Stimulated activated CD8-positive, alpha-beta memory T cell treated with anti-CD3 and anti-CD28 coated beads, Interleukin-15, amount 100 ng/mL, for 1 hour (primary cell): ENCODE results near the gene CLDN10.
"Not testable (repeated sequence)": the region's sequence is repeated elsewhere in the genome, so short reads cannot be mapped to it uniquely, and the experiment has no call there.

ENCODE experiments used
- DNase-seq: peaks from one replicate; pipeline ENCODE4 v3.0.0-alpha.2; 2020; ENCODE audit warnings: low read depth

Gene CLDN10, protein sequence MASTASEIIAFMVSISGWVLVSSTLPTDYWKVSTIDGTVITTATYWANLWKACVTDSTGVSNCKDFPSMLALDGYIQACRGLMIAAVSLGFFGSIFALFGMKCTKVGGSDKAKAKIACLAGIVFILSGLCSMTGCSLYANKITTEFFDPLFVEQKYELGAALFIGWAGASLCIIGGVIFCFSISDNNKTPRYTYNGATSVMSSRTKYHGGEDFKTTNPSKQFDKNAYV

DNA sequence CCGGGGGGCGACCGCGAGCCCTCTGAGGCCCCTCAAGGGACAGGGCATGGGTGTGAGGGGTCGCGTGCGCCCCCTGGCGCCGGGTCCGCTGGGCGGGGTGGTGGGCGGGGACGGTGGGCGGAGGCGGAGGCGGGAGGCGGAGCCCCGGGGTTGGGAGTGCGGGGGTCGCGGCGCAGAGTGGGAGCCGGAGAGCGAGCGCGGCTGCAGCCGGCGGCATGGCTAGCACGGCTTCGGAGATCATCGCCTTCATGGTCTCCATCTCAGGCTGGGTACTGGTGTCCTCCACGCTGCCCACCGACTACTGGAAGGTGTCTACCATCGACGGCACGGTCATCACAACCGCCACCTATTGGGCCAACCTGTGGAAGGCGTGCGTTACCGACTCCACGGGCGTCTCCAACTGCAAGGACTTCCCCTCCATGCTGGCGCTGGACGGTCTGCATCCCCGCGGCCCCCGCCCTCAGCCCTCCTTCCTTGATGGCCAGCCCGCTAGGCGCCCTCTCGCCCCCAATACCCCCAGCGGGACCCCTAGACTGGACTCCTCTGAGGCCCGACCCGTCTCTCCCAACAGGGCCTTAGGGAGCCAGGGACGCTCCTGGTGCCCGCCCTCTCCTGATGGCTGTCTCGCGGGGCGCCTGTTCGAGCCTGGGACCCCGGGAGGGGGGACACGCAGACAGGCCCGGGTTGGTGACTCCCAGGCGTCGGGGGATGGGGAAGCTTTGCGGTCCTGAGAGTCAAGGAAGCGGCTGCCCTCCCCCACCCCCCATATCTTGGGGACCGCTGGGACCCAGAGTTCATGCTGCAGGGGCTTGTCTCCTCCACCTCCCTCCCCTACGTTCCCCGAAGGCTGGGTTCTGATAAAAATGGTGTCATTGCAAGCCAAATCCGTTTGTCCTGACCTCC lies at the start of gene CLDN10:
Gene CLDN10, plus strand, starts transcription at position 182 of the 903 bp plus-strand sequence. Its CDS starts 34 bp downstream, at position 216.
- DNase-seq: no peak

DNA sequence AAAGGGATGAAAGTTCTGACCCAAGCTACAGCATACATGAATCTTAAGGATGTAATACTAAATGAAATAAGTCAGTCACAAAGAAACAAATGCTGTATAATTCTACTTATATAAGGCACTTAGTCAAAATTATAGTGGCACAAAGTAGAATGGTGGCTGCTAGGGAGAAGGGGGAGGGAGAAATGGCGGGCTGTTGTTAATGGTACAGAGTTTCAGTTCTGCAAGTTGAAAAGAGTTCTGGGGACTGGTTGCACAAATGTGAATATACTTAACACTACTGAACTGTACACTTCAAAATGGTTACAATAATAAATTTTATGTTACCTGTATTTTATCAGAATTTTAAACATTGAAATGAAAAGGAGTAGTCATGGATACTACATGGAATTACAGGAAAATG lies 48.9 kb upstream of the CLDN10 start:
- no peak for DNase-seq

DNA sequence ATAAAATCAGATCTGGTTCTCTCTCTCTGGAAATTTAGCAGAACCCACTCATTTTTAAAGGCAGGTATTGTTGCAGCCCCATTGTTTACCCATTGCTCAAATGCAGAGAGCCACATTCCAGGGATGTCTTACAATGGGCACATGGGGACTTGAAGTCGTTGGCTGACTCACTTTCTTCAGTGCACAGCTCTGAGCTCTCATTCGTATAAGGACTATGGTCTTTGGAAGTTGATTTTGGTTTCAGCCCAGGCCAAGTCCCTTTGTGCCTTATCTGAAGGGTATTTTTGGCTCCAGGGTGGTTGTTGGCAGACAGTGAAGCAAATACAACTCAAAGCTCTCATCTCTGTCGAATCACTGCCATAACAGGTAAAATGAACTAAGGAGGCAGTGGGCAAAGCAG lies 47.3 kb upstream of the CLDN10 start:
- no peak for DNase-seq

DNA sequence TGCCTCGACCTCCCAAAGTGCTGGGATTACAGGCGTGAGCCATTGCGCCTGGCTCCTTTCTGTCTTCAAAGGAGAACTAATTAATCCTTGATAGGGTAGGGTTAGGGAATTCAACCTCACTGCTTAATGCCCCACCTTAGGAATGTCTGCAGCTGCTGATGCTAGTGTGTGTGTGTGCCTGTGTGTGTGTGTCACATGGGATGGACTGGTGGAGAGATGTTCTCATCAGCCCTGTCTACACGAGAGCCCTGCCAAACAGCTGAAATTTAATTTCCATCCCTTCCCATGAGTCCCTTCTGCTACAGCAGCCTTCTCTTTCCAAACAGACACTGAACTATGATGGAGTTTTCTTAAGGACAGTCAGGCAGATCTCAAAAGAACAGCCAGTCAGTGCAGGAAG lies 46.5 kb upstream of the CLDN10 start:
- no peak for DNase-seq

DNA sequence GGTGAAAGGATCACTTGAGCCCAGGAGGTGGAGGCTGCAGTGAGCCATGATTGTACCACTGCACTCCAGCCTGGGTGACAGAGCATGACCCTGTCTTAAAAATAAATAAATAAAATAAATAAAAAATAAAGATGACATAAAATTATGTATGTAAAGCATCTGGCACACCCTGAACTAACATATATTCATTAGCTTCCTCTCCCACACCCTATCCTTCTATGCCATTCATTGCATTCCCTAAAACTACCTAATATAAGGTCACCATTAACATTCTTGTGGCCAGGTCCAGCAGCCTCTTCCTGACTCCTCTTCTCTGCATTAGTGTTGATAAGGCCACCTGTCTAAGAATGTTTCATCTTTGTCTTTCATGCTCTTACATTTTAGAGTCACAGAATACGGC lies 44.5 kb upstream of the CLDN10 start:
- DNase-seq: no peak

DNA sequence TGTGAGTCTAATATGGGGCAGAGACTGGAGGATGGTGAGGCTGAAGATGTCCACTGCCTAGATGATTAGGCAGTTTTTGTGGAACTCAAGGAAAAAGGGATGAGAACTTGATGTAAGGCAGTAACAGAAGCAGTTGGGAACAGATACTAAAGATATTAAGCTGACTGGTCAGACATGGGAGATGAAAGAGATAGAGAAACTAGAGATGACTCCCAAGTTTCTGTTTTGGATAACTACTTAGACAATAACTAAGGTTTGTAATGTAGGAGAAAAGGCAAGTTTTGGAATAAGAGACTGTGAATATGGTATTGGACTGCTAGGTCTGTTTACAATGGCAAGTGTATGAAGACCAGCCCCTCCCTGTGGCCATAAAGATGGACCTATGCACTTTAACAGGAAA lies 43.5 kb upstream of the CLDN10 start:
- no peak for DNase-seq

DNA sequence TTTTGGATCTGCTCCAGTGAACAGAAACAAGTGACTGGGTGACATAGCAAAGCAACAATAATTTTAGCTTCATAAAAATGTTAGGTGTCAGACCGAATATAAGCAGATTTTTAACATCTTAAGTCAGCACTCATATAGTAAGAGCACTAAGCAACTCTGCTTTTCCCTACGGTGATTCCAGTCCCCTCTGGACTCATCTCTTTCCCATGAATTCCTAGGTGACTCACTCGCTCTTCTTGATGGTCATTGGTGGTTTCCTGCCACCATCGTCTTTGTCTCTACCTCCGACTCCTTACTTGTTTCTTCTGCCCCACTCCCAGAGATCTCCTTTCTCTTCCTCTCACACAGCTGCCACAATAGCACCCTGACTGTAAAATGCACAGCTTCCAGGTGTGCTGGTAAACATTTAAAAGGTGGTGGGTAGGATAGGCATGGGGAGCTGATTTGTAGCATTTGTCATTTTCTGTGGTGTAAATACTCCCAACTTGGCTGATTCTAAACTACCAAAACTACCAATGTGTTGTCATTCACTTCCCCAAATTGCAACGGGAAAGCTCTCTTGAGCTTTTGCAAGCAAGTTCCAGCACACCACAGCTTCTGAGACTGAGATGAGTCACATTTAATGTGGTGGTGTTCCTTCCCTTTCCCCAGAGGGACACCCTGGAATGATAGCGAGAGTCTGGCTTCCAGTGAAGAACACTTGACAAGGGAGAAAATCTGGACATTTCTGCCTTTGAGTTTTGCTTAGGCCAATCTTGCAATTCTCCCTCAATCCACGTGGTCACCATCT lies 42.8 kb upstream of the CLDN10 start:
- DNase-seq: no peak

DNA sequence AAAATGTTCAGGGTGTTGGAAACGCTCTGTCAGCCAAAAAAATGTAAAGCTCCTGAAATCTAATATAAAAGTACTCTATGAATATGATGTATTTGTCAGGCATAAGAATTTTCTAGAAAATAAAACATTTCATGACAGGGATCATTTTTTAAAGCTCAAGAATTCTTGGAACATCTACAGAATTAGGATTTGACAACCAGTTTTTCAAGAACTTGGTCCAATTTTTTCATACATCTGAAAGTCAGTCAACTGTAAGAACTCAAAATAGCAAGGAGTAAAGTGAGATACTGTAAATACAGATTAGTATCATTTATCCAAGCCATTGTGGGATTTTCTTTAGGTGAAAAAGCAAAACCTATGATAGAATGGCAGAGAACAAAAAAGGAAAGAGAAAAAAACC lies 41.6 kb upstream of the CLDN10 start:
- no peak for DNase-seq

DNA sequence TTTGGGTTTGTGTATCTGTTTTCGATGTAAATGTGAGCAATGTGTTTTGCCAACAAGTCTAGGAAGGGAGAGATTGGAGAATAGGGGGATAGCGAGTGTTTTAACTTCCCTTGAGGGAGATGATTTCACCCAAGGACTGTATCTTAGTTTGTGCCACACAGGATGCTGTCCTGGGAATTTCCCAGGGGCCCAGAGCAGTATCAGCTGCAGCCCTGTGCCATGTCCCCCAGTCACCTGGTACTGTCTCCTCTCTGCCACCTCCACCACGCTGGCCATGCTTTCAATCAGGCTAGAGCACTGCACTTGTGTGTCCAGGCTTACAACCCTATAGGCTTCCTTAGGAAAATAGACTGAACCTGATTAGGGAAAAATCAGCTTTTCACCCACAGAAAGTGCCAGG lies 40.1 kb upstream of the CLDN10 start:
- DNase-seq: no peak

DNA sequence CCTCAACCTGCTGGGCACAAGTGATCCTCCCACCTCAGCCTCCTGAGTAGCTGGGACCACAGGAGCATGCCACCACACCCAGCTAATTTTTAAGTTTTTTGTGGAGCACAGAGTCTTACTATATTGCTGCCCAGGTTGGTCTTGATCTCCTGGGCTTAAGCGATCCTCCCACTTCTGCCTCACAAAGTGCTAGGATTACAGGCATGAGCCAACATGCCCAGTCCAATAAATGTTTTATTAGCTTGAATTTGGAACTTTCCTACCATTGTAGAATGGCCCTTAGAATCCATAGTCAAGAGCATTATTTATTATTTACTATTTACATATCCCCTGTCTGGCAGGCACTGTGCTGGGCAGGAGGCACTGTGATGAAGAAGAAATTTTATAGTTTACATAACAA lies 39.6 kb upstream of the CLDN10 start:
- no peak for DNase-seq

DNA sequence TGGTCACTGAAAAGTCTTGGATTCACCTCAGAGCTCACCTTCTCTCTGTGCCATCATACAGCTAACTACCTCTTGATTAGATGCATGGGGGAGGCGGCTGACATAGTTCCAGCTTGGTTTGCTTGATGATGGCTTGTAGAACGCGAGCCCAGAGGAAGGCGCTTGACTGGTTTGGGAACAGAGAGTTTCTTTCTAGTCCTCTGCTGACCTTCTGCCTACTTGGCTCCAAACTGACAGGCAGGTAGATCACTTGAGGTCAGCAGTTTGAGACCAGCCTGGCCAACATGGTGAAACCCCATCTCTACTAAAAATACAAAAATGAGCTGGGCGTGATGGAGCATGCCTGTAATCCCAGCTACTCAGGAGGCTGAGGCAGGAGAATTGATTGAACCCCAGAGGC lies 36.9 kb upstream of the CLDN10 start:
- not testable (repeated sequence) for DNase-seq

DNA sequence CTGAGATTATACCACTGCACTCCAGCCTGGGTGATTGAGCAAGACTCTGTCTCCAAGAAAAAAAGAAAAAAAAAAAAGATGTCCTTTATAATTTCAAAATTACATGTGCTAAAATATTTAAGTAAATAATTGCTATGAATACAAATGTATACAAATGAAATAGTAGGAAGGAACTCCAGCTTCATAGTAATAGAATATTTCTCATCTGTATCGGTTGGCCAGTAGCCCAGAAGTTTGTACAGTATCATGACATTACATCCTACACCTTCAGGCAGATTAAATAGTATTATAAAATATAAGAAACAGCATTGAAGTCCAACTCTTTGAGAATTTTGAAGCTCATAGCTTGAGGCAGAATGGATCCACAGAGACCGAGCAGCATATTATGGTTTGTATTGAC lies 36.5 kb upstream of the CLDN10 start:
- no peak for DNase-seq

DNA sequence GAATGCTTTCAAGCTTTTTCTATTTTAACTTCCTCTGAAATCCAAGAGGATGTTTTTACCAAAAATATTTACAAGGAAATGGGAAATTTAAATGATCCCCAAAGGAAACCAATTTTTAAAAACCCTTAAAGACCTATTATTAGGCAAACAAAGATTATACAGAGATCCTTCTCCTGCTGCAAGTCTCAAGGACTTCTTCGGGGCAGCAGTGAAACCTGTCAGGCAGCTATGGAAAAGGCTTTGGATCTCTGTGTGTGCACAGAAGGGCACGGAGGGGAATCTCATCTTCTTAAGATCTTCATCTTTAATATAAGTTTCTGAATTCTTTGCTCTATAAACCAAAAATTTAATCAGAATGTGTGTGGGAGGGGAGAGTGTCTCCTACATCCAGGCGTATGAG lies 36.0 kb upstream of the CLDN10 start:
- DNase-seq: no peak

DNA sequence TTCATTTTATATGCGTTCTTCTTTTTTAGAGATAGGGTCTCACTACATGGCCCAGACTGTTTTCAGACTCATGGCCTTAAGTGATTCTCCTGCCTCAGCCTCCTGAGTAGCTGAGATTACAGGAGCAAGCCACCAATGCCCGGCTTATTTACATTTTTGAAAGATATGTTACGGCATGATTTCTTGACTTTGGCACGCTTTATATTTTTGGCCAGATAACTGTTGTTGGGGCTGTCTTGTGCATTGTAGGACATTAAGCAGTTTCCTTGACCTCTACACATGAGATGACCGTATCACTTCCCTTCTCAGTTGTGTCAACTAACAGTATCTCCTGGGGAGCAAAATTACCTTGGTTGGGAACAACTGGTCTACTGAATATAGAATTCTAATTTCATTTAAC lies 28.9 kb upstream of the CLDN10 start:
- no peak for DNase-seq

DNA sequence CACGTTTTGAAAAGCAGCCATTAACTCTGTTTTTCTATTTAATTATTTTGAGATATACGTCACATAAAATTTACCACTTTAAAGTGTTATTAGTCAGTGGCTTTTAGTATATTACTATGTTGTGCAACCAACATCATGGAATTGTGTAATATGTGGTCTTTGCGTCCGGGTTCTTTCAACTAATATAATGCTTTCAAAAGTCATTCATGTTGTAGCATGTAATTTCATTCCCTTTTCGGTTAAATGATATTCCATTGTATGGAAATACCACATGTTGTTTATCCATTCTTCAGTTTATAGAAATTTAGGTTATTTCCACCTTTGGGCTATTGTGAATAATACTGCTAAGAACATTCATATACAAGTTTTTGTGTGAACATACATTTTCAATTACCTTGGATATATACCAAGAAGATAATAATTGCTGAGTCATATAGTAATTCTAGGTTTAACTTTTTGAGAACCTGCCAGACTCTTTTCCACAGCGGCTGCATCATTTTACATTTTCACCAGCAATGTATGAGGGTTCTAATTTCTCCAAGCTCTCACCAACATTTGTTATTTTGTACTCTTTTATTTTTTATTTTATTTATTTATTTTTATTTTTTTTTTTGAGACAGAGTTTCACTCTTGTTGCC lies 28.1 kb upstream of the CLDN10 start:
- no peak for DNase-seq

DNA sequence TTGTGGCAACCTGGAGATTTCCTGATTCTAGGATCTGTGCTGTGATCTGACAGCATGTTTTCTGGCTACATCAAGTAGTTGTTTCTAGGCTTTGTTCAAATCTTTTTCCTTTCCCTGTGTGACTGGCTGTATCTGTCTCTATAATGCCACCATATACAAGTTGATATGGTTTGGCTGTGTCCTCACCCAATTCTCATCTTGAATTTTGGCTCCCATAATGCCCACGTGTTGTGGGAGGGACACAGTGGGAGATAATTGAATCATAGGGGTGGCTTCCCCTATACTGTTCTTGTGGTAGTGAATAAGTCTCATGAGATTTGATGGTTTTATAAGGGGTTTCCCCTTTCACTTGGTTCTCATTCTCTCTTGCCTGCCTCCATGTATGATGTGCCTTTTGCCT lies 24.6 kb upstream of the CLDN10 start:
- DNase-seq: no peak

DNA sequence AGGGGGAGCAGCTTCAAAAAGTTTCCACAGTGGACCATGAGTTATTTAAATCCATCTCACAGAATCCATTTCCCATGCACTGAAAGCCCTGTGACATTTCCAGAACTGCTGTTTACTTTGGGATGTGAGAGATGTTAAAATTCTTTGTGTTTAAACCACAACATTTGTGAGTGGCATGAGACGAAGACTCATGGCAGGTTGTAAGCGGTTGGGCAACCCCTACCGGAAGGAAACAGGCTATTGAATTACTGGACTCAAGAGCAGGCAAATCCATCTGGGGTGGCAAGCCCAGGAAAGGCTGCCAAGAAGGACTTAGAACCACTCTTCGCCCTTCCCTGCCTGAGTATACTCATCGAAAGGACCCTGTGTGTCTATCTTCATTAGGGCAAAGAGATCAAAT lies 22.3 kb upstream of the CLDN10 start:
- no peak for DNase-seq

DNA sequence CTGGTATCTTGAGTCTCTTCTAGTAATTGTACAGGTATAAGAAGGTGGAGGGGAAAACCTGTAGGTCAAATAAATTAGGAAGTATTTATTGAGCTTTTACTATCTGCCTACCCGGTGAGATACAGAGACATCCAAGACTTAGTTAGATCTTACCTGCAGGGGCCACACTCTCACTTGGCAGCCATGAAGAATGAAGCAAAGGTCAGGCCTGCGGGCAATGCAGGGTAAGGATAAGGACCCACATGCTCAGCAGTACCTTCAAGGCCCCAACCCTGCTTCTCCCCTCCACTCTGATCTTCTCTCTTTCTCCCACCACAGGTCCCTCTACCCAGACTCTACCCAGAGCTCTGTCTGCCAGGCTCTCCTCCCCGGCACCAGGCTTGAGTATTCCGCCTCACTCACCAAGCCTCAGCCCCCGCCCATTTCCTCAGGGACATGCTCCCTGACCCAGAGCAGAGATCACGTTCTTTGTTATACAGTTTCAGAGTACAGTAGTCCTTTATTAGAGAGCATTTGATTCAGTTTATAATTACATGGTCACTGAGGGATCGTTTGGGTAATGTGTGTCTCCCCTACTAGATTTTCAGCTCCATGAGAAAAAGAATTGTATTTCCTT lies 18.9 kb upstream of the CLDN10 start:
- DNase-seq: no peak

DNA sequence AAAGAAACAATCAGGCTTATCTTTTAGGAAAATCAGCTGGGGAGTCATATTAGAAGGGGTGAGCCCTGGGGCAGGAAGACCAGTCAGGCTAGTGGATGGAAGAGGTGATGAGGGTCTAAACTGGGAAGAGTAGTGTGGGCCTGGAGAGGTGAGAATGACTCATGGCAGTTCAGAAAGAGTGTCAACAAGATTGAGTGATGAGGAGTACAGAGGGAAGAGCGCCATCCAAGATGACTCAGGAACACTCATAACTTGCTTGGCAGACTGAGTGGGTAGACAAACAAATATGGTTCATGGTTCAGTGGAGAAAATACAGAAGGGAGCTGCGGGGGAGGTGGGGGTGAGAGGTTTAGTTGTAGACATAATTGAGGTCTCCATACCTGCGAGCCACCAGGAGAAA lies 17.3 kb upstream of the CLDN10 start:
- DNase-seq: no peak

DNA sequence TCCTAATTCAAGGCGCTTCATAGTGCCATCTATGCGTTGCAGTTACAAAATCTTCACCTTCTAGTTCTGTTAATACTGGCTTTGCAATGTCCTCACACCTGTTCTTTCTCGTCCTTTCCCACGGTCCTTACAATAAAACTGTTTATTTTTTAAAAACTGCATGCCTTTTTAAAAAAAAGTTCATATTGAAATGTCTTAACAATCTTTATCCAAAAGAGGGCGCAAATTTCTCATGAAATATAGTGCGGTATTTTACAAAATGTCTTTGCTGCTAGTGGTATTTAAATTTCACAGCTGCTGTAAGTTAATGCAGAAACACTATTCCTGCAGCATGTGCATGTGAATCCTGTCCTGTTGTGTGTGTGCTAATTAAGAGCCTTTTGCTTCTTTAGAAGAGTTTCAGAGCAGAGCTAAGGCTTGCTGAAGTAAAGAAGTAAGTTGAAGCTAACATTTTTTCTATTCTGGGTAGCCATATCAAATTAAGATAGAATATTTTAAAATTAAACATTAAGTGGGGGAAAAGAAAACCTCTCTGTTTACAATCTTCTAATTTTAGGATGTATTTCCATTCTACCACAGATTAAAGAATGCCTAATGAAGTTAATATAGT lies 15.8 kb upstream of the CLDN10 start:
- DNase-seq: no peak

DNA sequence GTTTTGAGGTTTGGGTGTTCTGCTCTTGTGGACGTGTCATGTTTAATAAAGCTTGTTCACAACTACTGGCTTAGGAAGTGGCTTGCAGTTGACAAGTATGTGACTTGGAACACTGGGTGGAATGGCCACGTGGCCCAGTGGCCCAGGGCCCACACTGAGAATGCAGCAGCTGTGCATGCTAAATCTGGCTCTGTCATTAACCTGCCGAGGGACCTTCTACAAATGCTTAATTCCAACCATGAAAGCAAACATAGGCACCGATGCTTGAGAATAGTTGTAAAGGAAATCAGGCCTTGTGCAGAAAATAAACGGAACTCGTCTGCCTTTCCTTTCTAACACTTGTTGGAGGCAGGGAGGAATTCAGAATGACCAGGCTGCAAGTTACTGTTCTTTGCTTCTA lies 11.6 kb upstream of the CLDN10 start:
- DNase-seq: no peak

DNA sequence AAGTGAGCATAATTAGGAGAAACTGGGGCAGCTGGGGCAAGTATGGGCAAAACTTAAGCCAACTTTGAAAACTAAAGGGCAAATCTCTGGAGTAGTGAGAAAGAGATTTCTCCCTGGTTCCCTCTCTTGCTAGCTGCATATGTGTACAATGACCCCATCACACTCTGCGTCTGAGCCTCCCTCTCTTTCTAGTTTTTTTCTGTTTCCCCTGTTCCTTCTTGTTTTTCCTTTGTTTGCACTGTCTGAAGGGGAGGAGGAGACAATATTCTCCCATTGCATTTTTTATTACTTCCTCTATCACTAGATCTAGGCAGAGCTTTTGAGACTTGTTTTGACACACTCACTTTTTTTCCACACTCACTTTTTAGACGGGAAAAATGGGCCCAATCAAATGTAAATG lies 11.2 kb upstream of the CLDN10 start:
- no peak for DNase-seq
